Measurements from ENCODE around the gene ZNF576. TPM values are rescaled to one million over a fixed set of nuclear protein-coding genes. Genes with fewer than 3 reads are reported as not detected.

ZNF576 gene
- total and polyA plus RNA-seq, 2 of the 13 experiments (the other 11 are each of a cell fraction or from before 2014, with no cell fraction given), result 7.2 to 9.6 TPM

- TF ChIP-seq, protein P1, sequence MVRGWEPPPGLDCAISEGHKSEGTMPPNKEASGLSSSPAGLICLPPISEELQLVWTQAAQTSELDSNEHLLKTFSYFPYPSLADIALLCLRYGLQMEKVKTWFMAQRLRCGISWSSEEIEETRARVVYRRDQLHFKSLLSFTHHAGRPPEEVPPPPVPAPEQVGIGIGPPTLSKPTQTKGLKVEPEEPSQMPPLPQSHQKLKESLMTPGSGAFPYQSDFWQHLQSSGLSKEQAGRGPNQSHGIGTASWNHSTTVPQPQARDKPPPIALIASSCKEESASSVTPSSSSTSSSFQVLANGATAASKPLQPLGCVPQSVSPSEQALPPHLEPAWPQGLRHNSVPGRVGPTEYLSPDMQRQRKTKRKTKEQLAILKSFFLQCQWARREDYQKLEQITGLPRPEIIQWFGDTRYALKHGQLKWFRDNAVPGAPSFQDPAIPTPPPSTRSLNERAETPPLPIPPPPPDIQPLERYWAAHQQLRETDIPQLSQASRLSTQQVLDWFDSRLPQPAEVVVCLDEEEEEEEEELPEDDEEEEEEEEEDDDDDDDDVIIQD (CRISPR knock-in tag; IDR thresholded peaks at IDR 0.05; ENCODE audit: low read depth), result no peak
- TF ChIP-seq GATAD2A (CRISPR knock-in tag; IDR thresholded peaks at IDR 0.05) (no peak), ZNF709 (CRISPR knock-in tag; IDR thresholded peaks at IDR 0.05) (no peak), THAP11 (CRISPR knock-in tag; IDR thresholded peaks at IDR 0.05) (peak; percentile 33; the same call in 1 of the 2 replicates), STAG1 (CRISPR knock-in tag; IDR thresholded peaks at IDR 0.05) (peak; percentile 78), ZNF83 (CRISPR knock-in tag; IDR thresholded peaks at IDR 0.05; ENCODE audit: borderline replicate concordance) (no peak), ZNF335 (CRISPR knock-in tag; IDR thresholded peaks at IDR 0.05) (0 out of 2 replicates have a peak, but pooled peaks have one; percentile 35), ZNF776 (CRISPR knock-in tag; IDR thresholded peaks at IDR 0.05) (no peak), MXD4 (CRISPR knock-in tag; IDR thresholded peaks at IDR 0.05) (no peak), ZBTB38 (CRISPR knock-in tag; IDR thresholded peaks at IDR 0.05) (no peak), ZNF484 (CRISPR knock-in tag; IDR thresholded peaks at IDR 0.05; ENCODE audit: borderline replicate concordance, low read depth) (no peak), IRF2 (CRISPR knock-in tag; IDR thresholded peaks at IDR 0.05) (0 out of 2 replicates have a peak, but pooled peaks have one; percentile 22), PHF5A (CRISPR knock-in tag; IDR thresholded peaks at IDR 0.05; ENCODE audit: low read depth, unreplicated experiment) (no peak), XRCC5 (optimal IDR thresholded peaks at IDR 0.05; ENCODE audit: low read length) (peak; percentile 79), ZNF772 (CRISPR knock-in tag; IDR thresholded peaks at IDR 0.05) (no peak), FOSL1 (CRISPR knock-in tag; IDR thresholded peaks at IDR 0.05; ENCODE audit: borderline replicate concordance) (no peak), MIXL1 (CRISPR knock-in tag; IDR thresholded peaks at IDR 0.05) (no peak), ZNF839 (CRISPR knock-in tag; IDR thresholded peaks at IDR 0.05; ENCODE audit: borderline replicate concordance) (no peak), ZBTB4 (CRISPR knock-in tag; IDR thresholded peaks at IDR 0.05; ENCODE audit: borderline replicate concordance) (no peak), MED13 (CRISPR knock-in tag; IDR thresholded peaks at IDR 0.05) (no peak)
- TF ChIP-seq, protein P2, sequence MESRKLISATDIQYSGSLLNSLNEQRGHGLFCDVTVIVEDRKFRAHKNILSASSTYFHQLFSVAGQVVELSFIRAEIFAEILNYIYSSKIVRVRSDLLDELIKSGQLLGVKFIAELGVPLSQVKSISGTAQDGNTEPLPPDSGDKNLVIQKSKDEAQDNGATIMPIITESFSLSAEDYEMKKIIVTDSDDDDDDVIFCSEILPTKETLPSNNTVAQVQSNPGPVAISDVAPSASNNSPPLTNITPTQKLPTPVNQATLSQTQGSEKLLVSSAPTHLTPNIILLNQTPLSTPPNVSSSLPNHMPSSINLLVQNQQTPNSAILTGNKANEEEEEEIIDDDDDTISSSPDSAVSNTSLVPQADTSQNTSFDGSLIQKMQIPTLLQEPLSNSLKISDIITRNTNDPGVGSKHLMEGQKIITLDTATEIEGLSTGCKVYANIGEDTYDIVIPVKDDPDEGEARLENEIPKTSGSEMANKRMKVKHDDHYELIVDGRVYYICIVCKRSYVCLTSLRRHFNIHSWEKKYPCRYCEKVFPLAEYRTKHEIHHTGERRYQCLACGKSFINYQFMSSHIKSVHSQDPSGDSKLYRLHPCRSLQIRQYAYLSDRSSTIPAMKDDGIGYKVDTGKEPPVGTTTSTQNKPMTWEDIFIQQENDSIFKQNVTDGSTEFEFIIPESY (CRISPR knock-in tag; IDR thresholded peaks at IDR 0.05), result 0 out of 2 replicates have a peak, but pooled peaks have one; percentile 13
- TF ChIP-seq, protein P3, sequence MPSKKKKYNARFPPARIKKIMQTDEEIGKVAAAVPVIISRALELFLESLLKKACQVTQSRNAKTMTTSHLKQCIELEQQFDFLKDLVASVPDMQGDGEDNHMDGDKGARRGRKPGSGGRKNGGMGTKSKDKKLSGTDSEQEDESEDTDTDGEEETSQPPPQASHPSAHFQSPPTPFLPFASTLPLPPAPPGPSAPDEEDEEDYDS (CRISPR knock-in tag; IDR thresholded peaks at IDR 0.05), result no peak
These were observed 41.1 kb upstream of the ZNF576 start (continued) for GRCh38 chr19:43555185-43555770.
